PC-9 (cell line): ENCODE data around the gene CELF2.

Experiments used
- CTCF ChIP-seq: fragments of 200-600 bp; sonication (generic); conservative IDR thresholded peaks from 2 replicates; pipeline ENCODE4 v1.6.1; 2017; ENCODE audit warnings: mixed run types, antibody characterized with exemption, mild to moderate bottlenecking, moderate library complexity
- EZH2 ChIP-seq: fragments of 200-600 bp; sonication (generic); IDR thresholded peaks from 2 replicates; pipeline ENCODE4 v1.8.0; 2017; ENCODE audit warnings: antibody characterized with exemption, low read depth

DNA sequence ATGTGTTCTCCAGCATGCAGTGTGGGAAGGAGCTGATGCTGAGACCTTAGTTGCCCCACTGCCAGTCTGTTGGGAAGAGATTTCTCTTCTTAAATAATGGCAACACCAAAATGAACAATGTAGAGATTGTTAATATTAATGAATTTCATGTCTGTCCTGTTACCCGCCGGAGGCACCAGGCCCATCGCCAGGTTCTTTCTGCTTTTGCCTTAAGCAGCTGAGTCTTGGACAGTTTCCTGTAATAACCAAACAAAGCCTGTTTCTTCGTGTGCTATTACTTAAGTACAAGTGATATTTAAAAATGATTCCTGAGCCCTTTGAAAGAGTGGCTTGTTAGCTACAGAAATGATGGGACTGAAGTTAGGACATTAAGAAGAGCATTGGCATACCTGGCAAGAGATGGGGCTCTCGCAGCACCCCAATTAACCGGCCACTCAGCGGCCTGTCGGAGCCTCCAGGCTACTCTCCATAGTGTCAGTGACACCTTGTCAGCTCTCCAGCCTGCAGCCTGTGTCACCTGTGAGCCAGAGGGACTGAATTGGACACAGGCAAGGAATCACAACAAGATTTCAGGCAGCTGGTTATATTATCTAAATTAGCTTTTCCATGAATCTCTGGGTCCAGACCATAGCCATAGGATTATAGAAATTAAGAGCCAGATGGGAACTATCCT, 142.0 kb downstream of the CELF2 start:
- TF ChIP-seq CTCF: no peak
- TF ChIP-seq EZH2: no peak
